Left lung (tissue), 10 donors: ENCODE measurements around the gene RALB. TPM values are rescaled to one million over a fixed set of nuclear protein-coding genes. Genes with fewer than 3 reads are reported as not detected.

Source experiments
- ATAC-seq: fragments of 200-7000 bp; cut with Tn5 transposase; one replicate; pipeline ENCODE4 v1.9.1; 2020; ENCODE audit warnings: moderate library complexity
- DNase-seq, 4 donors: peaks; one replicate each; pipeline ENCODE4 v3.0.0-alpha.2; 2013 to 2020
- H3K27ac ChIP-seq, 2 donors: fragments of 200-600 bp; sonication (generic) in 1 of 2; one replicate each; pipeline versions ENCODE4 v1.5.0 to v1.8.0; 2020 to 2021
- H3K27me3 ChIP-seq, 2 donors: fragments of 200-600 bp; sonication (generic) in 1 of 2; one replicate each; pipeline versions ENCODE4 v1.5.0 to v1.8.0; 2020 to 2021
- H3K36me3 ChIP-seq, 2 donors: fragments of 200-600 bp; sonication (generic) in 1 of 2; one replicate each; pipeline versions ENCODE4 v1.5.0 to v1.8.0; 2020 to 2021
- H3K4me1 ChIP-seq, 2 donors: fragments of 200-600 bp; one replicate each; pipeline ENCODE4 v1.8.0; 2021
- H3K4me3 ChIP-seq, 2 donors: fragments of 200-600 bp; sonication (generic) in 1 of 2; one replicate each; pipeline versions ENCODE4 v1.5.0 to v1.8.0; 2020 to 2021; ENCODE audit warnings: mild to moderate bottlenecking in 1 of 2
- H3K9me3 ChIP-seq, 2 donors: fragments of 200-600 bp; sonication (generic) in 1 of 2; one replicate each; pipeline versions ENCODE4 v1.5.0 to v1.8.0; 2020 to 2021
- CTCF ChIP-seq, 2 donors: fragments of 200-600 bp; sonication (generic) in 1 of 2; IDR thresholded peaks; one replicate each; pipeline versions ENCODE4 v1.5.0 to v1.8.0; 2021; ENCODE audit warnings: antibody characterized with exemption in 2 of 2
- intact Hi-C, 2 donors: fragments of 100-400 bp; cut with DNase I; formaldehyde crosslinking; loops; one replicate each; pipeline versions ENCODE4 v1.11.2 to v1.14.2; 2022
- polyA plus RNA-seq, 6 donors: library from polyadenylated mRNA; unstranded; fragments of 120-200 nt; gene quantifications; one replicate each; pipeline ENCODE4 v1.2.1, GENCODE V29; 2013; ENCODE audit not compliant: insufficient read length in 6 of 6
- total RNA-seq, 2 donors: library from RNA; stranded (reverse); fragmentation: NEBNext Ultra II Directional; extraction: Animal tissue kit (Norgen Biotek cat#: 25700); gene quantifications; one replicate each; pipeline ENCODE4 v1.2.1, GENCODE V29; 2021
- donor health status: DM: no; HTN: yes; CAD: no.
- donor health status: DM: no; HTN: no; CAD: no.

RALB gene
- total and polyA plus RNA-seq, 8 donors = 50.5 to 143 (median 112) TPM

GRCh38 chr2:120291401-120292311, 39.0 kb downstream of the RALB start:
- Histone ChIP-seq H3K36me3 (peaks cover 0 to 75% of the 10 kb centered on the region in 2 donors), H3K4me3 (no peak overlapping the region), H3K27me3 (no peaks in the 10 kb centered on the region), H3K4me1 (peaks cover 11 to 26% of the 10 kb centered on the region in 2 donors), H3K9me3 (no peaks in the 10 kb centered on the region), H3K27ac (no peak overlapping the region)
- DNase-seq = no peak
- intact Hi-C loops = no loop called here
- ATAC-seq = no peak
- no peak for TF ChIP-seq CTCF (IDR thresholded peaks at IDR 0.05)

- peaks cover 8 to 12% of the 10 kb centered on the region in 2 donors for H3K4me1 ChIP-seq
- peak overlapping the region; percentile 28 to 58 for H3K27ac ChIP-seq
- no peak overlapping the region for H3K4me3 ChIP-seq
- ATAC-seq = peak; percentile 44
- intact Hi-C loops = no loop called here
- H3K27me3 ChIP-seq = no peaks in the 10 kb centered on the region
- peaks cover 0 to 91% of the 10 kb centered on the region in 2 donors for H3K36me3 ChIP-seq
- peak in 2 of 4 donors; percentile 66 for DNase-seq
- no peaks in the 10 kb centered on the region for H3K9me3 ChIP-seq
- TF ChIP-seq CTCF (IDR thresholded peaks at IDR 0.05) = no peak
These were observed 40.7 kb downstream of the RALB start for GRCh38 chr2:120293096-120294007.

GRCh38 chr2:120294008-120294340, 41.3 kb downstream of the RALB start:
- Histone ChIP-seq H3K27me3 (no peaks in the 10 kb centered on the region), H3K4me3 (no peak overlapping the region), H3K4me1 (peaks cover 8 to 12% of the 10 kb centered on the region in 2 donors), H3K36me3 (peaks cover 0 to 98% of the 10 kb centered on the region in 2 donors), H3K9me3 (no peaks in the 10 kb centered on the region), H3K27ac (peak overlapping the region; percentile 28 to 58)
- intact Hi-C loops = no loop called here
- no peak for TF ChIP-seq CTCF (IDR thresholded peaks at IDR 0.05)
- DNase-seq (peak in 1 of 4 donors; percentile 61), ATAC-seq (peak; percentile 38)

GRCh38 chr2:120298173-120298835, 45.7 kb downstream of the RALB start:
- Histone ChIP-seq H3K9me3 (no peaks in the 10 kb centered on the region), H3K4me1 (no peaks in the 10 kb centered on the region), H3K27ac (no peak overlapping the region), H3K27me3 (no peaks in the 10 kb centered on the region), H3K4me3 (no peak overlapping the region), H3K36me3 (peaks cover 0 to 98% of the 10 kb centered on the region in 2 donors)
- peak; percentile 38 for ATAC-seq
- intact Hi-C loops = no loop called here
- no peak for TF ChIP-seq CTCF (IDR thresholded peaks at IDR 0.05)
- no peak for DNase-seq
